UCSD-AML1 (cell line): ENCODE data around the gene L3MBTL3.

Experiments used
- DNase-seq: peaks from one replicate; lab custom pipeline; 2025; ENCODE audit not compliant: unreplicated experiment; lab: John Stamatoyannopoulos, UW

The L3MBTL3 gene

DNA sequence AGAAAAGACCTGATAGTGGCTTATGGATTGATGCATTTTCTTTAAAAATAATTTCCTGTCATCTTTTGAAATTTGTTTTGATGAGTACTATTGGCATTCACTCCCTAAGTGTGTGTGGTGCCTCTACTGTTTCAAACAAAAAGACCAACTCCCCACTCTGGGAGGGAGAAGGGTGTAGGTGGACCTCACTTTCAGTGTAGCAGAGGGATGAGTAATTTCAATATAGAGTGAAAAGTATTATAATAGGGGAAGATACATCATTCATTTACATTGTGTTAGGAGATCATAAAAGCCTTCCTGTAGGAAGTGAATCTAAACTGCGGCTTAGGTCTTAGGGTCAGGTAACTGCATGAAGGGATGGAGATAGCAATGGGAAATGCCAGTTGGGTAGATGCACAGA is 158.0 kb downstream of the L3MBTL3 start:
- DNase-seq, result no peak

DNA sequence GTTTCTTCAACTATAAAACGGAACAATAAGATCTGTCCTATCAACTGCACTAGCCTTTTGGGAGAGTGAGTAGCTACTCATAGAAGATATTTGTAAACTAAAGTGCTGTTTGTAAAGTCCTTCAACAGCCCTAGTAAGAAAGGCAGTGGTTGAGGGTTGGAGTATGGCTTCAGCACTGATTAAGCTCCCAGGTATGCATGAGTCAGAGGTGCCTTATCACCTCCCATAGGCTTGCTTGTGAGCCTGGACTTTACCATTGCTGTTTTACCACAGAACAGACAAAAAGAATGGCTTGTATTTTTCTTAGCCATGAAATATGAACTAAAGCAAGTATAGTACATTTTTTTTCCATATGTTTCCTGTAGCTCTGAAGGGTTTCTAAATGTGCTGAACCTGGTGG is 160.3 kb downstream of the L3MBTL3 start:
- no peak for DNase-seq

DNA sequence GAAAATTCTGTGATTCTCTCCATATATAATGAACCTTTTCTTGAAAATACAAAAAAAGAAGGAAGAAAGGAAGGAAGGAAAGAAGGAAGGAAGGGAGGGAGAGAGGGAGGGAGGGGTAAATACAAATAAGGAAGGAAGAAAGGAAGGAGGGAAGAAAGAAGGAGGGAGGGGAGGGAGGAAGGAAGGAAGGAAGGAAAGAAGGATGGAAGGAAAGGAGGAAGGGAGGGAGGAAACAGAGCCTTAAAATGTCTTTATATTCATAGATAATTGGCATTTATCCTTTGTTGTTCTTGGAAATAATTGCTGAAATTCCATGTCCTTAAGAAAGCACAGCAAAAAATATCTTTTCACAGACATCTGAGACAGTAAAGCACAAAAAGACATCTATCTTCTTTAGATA is 164.1 kb downstream of the L3MBTL3 start:
- no peak for DNase-seq

DNA sequence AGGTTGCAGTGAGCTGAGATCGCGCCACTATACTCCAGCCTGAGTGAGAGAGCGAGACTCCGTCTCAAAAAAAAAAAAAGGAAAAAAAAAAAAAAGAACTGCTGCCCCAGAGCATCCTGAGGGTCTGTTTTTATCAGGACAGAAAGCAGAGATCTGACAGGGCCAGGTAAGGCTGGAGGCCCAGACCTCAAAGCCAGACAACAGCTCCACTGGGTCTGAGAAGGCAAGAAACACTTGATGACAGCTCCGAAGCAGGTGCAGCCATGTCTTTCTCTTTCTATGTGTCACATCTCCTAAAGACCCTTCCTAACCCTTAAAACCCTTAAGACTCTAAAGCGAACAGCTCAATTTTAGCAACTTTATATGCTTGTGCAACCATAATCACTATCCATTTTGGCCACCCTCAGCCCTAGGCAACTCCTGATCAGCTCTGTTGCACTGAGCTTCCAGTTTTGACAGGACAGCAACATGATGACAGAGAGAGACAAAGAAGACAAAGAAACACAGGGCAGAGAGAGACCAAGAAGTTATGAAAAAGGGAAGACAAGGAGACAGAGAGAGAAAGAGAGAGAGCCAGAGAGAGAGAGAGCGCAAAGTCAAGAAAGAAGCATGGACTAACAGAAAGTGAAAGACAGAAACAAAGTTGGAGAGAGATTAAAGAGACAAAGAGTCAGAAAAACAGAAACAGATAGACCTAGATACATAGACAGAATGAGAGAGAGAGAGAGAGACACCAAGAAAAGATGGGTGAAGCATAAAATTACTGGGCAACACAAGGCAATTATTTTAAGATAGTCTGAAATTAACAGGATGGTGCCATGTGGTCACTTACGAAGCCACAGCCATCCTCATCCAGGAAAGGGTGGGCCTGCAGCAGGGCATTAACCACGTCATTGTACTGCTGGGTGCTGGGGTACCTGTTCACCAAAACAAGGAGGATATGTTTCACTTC is 165.2 kb downstream of the L3MBTL3 start:
- no peak for DNase-seq

DNA sequence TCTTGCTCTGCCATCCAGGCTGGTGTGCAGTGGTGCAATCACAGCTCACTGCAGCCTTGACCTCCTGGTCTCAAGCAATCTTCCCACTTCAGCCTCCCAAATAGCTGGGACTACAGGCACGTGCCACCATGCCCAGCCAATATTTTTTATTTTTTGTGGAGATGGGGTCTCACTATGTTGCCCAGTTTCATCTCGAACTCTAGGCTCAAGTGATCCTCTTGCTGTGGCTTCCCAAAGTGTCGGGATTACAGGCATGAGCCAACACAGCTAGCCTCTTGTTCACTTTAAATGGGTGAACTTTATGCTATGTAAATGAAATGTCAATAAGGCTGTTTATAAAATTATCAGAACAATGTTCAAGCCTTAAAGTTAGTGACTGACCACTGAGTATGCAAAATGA is 167.3 kb downstream of the L3MBTL3 start:
- DNase-seq, result no peak

DNA sequence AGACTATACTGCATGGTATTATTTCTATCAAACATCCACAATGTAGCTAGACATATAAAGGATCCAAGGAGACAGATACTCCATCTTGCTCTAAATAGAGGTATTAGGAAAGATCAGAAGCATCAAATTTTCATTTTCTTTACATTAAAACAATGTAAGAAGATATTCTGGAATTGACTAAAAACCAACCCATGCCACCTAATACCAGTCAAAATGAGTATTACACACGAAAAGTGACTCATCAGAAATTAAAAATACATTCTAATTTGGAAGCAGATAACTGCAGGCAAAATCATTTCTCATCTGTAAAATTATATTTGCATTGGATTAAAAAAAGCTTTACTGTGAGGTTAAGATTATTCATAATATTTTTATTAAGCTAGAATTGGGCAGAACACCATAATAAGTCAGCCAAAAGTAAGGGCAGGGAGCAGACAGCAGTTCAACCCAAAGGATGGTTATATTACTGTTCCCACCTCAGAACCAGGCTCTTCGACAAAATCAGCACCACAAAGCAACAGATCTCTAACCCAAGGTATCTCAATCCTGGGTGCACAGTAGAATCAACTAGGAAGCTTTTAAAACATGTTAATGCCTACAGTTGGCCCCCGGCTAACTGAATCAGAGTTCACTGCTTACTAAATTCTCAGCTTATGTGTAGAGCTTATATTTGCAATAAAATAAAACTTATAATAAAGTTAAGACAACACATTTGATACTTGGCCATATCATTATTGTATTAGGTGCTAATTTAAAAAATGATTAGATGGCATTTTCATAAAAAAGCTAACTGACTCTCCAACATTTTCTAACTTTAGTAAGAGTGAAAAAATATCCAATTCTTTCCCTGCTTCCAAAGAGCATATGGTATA is 169.2 kb downstream of the L3MBTL3 start:
- DNase-seq, result no peak

DNA sequence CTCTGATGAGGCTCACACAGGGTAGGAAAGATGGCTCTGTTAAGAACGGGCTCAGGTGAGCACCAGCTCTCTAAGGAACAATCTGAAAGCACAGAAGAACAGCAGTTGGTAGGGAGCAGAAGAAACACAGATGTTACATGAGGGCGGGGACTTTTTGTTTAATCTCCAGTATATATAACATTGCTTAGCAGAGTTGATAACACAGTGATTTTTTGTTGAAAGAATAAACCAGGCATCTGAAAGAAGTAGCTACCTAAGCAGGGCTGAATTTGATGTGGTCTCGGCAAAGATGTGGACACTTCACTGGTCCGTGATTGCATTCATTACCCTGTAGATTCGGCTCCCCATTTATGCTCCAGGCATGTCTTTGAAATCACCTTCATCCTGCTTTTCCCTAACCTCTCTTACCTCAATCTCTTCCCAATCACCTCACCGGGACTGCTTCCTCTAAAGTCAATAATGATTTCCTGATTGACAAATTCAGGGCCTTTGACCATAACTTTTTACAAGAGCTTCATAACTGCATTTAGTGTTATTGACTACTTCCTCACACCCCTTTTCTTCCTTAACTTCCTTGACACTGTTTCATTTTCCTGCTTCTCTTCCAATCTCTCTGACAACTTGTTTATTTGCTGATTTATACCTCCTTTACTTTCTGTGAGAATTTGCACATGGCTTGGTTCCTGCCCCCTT is 170.0 kb downstream of the L3MBTL3 start:
- DNase-seq, result no peak

DNA sequence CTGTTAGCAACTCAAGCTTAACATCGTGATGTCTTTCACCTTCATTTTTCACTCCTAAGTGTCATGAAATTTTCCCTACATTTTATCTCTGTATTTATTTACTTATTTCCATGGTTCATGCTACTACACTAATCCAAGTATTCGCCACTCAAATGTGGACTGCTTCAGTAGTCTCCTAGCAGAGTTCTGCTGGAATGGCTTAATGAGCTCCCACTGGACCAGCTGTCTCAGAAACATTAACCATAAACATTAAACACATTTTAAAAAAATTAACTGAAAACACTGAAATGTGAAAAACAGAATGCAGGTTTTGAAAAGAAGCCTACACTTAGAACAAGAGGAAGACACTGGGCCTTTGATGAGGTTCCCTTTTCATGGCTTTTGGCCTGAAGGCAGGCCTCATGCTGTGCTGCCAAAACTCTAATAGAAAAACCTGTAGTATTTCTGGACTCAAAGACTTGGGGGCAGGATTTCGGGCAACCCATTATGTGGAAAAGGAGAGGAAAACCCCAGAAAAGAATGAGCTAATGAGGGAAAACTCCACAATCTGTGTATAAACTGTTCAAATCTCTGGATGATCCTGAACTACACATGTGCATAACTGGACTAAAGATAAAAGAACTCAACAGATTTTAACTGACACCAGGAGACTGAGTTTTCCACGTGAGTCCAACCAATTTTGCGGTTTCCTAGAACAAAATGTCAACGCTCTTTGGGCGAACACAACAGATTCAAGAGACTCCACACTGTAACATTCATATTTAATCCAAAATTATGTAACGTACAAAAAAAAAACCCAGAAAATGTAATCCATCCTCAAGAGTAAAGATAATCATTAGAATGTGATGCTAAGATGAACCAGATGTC is 171.4 kb downstream of the L3MBTL3 start:
- no peak for DNase-seq
